Stimulated activated effector memory CD8-positive, alpha-beta T cell treated with anti-CD3 and anti-CD28 coated beads, Interleukin-12 subunit alpha, Interleukin-12 subunit beta, amount 100 ng/mL, for 72 hours (primary cell): ENCODE data around the gene FAM227B.
A peak's percentile ranks its signal among the peaks of the same experiment; 100 is the strongest.

Experiments
- ATAC-seq: fragments of 150-1000 bp; cut with Tn5 transposase; 2 replicates; pipeline ENCODE4 v1.10.0; 2021
- DNase-seq, 2 donors: peaks; one replicate each; pipeline ENCODE4 v3.0.0; 2021 to 2022; ENCODE audit warnings: low spot score in 2 of 2
- H3K27ac Mint-ChIP-seq: one replicate; pipeline ENCODE4 v1.8.0; 2022; ENCODE audit warnings: mild to moderate bottlenecking, mixed read lengths
- H3K36me3 Mint-ChIP-seq: one replicate; pipeline ENCODE4 v1.8.0; 2022; ENCODE audit warnings: mild to moderate bottlenecking, mixed read lengths
- H3K4me1 Mint-ChIP-seq: one replicate; pipeline ENCODE4 v1.8.0; 2022; ENCODE audit warnings: mixed read lengths
- H3K4me3 Mint-ChIP-seq: one replicate; pipeline ENCODE4 v1.8.0; 2022; ENCODE audit warnings: mild to moderate bottlenecking, mixed read lengths
- H3K9me3 Mint-ChIP-seq: one replicate; pipeline ENCODE4 v1.8.0; 2022; ENCODE audit warnings: mixed read lengths

The FAM227B gene

DNA sequence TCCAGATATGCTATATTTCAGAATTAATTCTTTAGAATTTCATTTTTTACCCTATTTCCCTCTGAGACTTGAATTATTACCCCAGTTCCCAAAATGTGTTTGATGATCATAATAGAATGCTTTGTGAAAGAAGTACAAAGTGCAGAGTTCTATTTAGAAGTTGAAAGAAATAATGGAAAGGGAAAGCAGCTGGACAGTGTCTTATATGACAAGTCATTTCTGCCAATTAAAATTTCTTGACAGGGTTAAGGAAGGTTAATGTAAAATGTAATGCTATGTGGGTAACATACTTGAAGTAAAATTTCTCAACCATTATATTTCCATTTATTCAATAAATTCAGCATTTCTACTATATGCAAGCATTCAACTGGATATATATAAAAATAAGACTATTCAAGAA, 164.5 kb downstream of the FAM227B start:
- ATAC-seq = no peak
- Mint-ChIP-seq H3K36me3 (no peaks in the 10 kb centered on the region), H3K4me1 (no peaks in the 10 kb centered on the region), H3K27ac (no peak overlapping the region), H3K4me3 (no peak overlapping the region), H3K9me3 (no peaks in the 10 kb centered on the region)
- no peak for DNase-seq

DNA sequence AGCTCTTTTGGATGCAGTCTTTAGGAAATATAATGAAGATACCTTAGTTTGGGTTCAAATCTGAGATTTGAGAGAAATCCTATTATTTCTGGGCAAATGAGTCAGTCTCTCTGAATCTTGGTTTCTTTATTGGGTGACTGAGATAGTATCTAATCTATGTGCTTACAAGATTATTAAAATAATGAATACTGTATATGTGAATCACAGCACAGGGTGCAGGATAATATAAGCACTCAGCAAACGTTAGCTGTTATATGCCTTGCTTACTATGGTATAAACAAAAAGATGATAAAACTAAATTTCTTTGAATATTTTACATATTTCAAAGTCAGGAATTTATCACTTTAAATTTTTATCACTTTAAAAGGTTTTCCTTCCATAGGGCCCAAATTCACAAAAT, 168.0 kb downstream of the FAM227B start:
- no peak overlapping the region for H3K27ac Mint-ChIP-seq
- ATAC-seq = no peak
- no peak for DNase-seq
- H3K9me3 Mint-ChIP-seq = no peaks in the 10 kb centered on the region
- no peaks in the 10 kb centered on the region for H3K4me1 Mint-ChIP-seq
- H3K4me3 Mint-ChIP-seq = no peak overlapping the region
- H3K36me3 Mint-ChIP-seq = no peaks in the 10 kb centered on the region

DNA sequence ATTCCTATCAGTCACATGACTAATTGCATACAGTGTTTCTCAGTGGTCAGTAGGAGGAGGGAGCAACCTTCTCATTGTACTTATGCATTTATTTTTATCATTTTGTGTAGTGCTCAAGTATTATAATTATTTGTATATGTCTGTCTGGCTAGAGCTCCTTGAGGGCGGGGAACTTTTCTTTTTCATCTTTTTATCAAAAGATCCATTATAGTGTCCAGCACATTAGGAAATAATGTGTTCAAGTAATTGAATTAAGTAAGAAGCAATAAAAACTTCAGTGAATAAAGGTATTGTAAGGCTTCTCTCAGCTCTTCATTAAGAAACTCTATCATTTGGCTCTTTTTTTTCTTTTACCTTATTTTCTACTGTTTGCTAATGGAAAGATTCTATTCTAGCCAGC, 178.8 kb downstream of the FAM227B start:
- Mint-ChIP-seq H3K4me3 (no peak overlapping the region), H3K9me3 (no peaks in the 10 kb centered on the region), H3K36me3 (no peaks in the 10 kb centered on the region), H3K4me1 (peaks cover 11% of the 10 kb centered on the region), H3K27ac (no peak overlapping the region)
- ATAC-seq (no peak), DNase-seq (no peak)

DNA sequence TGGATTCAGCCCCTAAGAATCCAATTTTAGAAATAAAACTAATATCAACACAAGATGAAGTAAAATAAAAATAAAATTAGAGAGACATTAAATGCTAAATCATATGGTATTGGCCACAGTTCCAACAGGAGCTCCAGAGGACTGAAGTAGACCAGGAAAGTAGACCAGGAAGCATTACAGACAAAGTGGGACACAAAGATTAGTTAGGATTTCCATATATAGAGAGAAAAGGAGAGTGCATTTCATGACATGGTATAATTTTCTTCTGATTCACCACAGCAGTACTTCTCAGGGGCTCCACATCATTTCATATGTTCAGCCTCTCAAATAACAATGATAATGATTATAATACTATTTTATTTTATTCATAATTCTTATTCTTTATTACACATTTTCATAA, 179.3 kb downstream of the FAM227B start:
- Mint-ChIP-seq H3K36me3 (no peaks in the 10 kb centered on the region), H3K27ac (no peak overlapping the region), H3K4me3 (no peak overlapping the region), H3K9me3 (no peaks in the 10 kb centered on the region), H3K4me1 (peaks cover 11% of the 10 kb centered on the region)
- DNase-seq (no peak), ATAC-seq (no peak)

DNA sequence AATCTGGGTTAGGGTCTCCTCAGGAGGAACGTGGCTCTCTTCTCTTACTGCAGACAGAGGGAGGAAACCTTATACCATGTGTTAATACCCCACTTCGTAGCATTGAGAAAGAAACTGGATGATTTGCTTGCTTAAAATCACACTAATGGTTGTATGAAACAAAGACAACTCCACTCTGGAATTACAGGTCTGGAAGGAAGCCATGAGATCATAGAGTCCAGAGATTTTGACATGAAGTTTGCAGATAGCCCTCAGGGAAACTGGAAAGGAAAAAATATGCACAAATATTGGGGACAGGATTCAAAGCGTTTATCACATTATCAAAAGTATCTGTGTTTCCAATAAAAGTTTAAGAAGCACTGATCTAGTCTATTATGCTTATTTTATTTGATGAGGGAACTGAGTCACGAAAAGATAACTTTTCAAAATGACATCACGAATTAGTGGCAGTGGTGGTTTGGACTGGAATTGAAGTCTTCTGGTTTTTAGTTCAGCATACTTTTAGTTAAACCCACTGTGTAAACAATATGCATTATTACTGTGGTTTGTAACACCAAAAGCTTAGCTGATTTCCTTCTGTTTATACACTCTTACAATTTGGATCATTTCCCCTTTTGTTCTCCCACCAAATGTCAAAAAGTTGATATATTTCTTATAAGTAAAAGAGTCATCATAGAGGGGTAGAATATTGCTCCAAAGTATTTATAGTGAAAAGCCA, 180.8 kb downstream of the FAM227B start:
- Mint-ChIP-seq H3K36me3 (no peaks in the 10 kb centered on the region), H3K4me3 (no peak overlapping the region), H3K9me3 (no peaks in the 10 kb centered on the region), H3K4me1 (peaks cover 11% of the 10 kb centered on the region), H3K27ac (no peak overlapping the region)
- DNase-seq (no peak), ATAC-seq (no peak)

DNA sequence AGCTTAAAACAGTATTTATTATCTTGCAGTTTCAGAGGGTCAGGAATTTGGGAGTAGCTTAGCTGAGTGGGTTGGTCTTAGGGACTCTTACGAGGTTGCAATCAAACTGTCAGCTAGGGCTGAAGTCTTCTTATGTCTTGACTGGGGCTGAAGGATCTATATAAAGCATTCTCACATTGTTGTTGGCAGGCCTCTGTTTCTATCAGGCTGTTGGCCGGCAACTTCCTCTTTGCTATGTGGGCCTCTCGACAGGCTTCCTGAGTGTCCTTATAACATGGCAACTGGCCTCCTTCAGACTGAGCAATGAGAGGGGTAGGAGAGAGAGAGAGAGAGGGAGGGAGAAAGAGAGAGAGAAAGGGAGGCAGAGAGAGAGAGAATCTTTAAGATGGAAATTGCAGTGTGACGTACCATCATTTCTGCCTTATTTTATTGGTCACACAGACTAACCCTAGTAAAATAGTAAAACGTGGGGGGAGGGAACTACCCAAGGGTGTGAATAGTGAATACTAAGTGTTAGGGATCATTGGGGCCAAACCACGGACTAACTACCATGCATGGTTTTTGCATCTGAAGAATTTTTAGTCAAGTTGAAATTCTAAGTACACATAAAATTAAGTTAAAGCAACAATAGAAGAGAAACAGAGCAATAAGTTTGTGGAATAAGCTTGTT, 181.5 kb downstream of the FAM227B start:
- Mint-ChIP-seq H3K4me3 (no peak overlapping the region), H3K27ac (no peak overlapping the region), H3K36me3 (no peaks in the 10 kb centered on the region), H3K4me1 (peaks cover 11% of the 10 kb centered on the region), H3K9me3 (no peaks in the 10 kb centered on the region)
- no peak for DNase-seq
- no peak for ATAC-seq

DNA sequence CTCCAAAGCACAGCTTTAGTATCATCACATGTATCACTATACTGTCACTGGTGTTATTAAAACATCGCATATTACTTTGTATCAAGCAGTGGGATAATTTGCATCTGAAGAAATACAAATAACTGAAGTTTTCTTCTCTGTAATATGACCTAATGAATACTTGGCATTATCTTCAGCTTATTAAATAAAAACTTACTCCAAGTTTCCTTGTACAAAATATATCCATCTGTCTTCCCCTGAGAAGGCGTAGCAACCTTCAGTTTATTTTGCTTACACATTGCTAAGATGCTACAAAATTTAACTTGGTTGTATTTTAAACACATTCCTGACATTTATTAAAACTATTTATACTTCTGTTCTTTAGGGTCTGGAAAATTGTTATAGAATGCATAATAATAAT, 183.9 kb downstream of the FAM227B start:
- no peak overlapping the region for H3K27ac Mint-ChIP-seq
- no peaks in the 10 kb centered on the region for H3K9me3 Mint-ChIP-seq
- ATAC-seq = no peak
- H3K4me1 Mint-ChIP-seq = peaks cover 11% of the 10 kb centered on the region
- H3K4me3 Mint-ChIP-seq = no peak overlapping the region
- no peaks in the 10 kb centered on the region for H3K36me3 Mint-ChIP-seq
- DNase-seq = no peak

DNA sequence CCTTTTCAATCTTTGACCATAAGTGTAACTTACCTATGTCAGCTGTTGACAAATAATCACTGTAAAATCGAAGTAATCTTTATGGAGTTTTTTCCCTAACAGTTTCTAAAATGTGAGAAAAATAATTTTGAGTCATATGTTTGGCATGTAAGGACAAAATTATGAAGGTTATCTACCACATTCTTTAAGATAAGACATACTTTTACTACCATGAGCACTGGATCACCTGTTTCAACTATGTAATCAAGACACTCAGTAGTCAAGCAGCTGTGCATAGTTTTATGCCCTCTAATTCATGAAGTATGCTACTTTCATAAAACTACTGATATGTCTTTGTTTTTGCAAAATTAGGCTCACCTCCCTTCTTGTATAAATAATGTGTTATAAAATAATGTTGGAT, 185.4 kb downstream of the FAM227B start:
- Mint-ChIP-seq H3K4me3 (no peak overlapping the region), H3K27ac (no peak overlapping the region), H3K36me3 (no peaks in the 10 kb centered on the region), H3K4me1 (peaks cover 11% of the 10 kb centered on the region), H3K9me3 (no peaks in the 10 kb centered on the region)
- DNase-seq (no peak), ATAC-seq (no peak)

DNA sequence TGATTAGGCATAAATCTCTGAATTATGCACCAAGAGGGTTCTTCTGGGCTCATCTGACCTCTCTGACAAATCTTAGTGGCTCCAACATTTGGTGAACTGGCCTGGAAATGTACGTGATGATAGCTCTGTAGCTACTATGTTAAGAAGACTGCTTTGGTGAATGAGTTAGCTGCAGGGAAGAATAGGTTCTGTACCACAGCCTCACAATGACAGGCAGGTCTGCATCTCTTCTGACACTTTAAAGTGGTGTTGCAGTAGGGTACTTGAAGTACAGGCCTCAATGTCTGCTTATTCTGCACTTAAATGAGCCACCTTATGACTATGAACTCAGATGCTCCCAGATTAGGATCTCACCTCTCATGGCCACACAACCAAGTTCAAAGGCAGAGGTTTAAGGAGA, 190.6 kb downstream of the FAM227B start:
- Mint-ChIP-seq H3K9me3 (no peaks in the 10 kb centered on the region), H3K4me3 (no peak overlapping the region), H3K27ac (no peak overlapping the region), H3K36me3 (no peaks in the 10 kb centered on the region), H3K4me1 (no peaks in the 10 kb centered on the region)
- ATAC-seq (no peak), DNase-seq (no peak)

DNA sequence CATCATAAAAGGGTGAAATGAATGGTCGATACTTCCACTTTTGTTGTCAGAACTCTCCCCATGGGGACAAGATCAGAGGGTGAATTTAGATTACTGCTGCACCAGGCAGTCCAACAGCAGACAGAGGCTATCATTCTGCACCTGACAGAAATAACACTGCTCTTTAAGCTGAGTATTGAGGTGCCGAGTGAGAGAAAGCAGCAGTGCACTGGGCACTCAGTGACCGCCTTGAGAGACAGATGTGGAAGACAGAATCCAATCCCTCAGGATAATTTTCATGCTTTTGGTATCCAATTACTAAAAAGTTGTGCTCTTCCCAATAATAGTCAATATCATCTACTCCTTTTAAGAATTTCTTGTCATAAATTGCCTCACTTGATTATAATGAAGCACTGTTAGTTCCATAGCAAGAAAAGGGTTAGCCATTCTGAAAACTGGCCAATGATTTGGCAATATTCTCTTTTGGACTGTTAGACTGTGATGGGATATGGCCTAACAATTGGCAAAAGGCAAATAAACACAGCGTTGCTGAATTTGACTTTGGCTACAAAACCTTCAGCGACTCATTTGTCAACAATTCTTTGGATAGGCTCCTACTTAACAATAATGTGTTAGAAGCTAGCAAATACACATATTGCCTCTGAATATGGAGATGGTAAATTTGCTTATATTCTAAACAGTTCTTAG, 192.1 kb downstream of the FAM227B start:
- DNase-seq (no peak), ATAC-seq (no peak)
- Mint-ChIP-seq H3K4me1 (no peaks in the 10 kb centered on the region), H3K4me3 (no peak overlapping the region), H3K36me3 (no peaks in the 10 kb centered on the region), H3K27ac (no peak overlapping the region), H3K9me3 (no peaks in the 10 kb centered on the region)

DNA sequence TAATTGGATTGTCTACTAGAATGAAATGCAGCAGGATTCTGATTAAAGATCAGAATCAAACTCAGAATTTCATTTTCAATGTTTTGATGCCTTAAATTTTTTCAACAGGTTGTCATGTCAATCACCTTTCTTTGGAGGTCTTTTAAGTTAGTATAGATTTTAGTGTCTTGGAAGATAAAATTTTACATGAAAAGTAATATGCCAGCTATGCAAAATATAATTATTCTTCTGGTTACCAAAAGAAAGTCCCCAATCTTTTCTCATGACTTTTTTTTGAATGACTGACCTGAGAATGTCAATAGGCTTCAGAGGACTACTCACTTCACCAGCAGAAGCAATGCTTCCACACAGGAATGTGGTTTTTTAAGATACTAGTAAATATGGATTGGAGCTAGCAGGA, 193.2 kb downstream of the FAM227B start:
- DNase-seq = no peak
- H3K9me3 Mint-ChIP-seq = no peaks in the 10 kb centered on the region
- no peak overlapping the region for H3K27ac Mint-ChIP-seq
- no peaks in the 10 kb centered on the region for H3K36me3 Mint-ChIP-seq
- ATAC-seq = no peak
- no peak overlapping the region for H3K4me3 Mint-ChIP-seq
- H3K4me1 Mint-ChIP-seq = no peaks in the 10 kb centered on the region

DNA sequence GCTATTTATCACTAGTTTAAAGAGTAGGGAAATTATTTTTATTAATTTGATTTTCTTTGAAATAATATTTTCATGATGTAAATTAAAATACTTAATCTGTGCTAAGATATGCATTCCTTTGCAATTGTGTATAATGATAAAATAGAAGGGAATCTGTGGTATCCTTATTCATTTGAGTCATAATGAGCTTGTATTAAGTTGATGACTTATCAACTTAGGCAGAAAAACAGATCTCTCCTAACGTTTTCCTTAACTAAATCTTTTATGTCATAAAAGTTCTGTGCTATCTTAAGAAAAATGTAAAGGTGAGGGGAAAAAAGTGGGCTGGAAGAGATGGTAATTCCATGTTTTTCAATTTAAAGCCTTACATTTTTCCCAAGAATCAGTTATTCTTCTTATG, 195.7 kb downstream of the FAM227B start:
- Mint-ChIP-seq H3K36me3 (no peaks in the 10 kb centered on the region), H3K4me1 (no peaks in the 10 kb centered on the region), H3K4me3 (no peak overlapping the region), H3K27ac (no peak overlapping the region), H3K9me3 (no peaks in the 10 kb centered on the region)
- ATAC-seq (no peak), DNase-seq (no peak)

DNA sequence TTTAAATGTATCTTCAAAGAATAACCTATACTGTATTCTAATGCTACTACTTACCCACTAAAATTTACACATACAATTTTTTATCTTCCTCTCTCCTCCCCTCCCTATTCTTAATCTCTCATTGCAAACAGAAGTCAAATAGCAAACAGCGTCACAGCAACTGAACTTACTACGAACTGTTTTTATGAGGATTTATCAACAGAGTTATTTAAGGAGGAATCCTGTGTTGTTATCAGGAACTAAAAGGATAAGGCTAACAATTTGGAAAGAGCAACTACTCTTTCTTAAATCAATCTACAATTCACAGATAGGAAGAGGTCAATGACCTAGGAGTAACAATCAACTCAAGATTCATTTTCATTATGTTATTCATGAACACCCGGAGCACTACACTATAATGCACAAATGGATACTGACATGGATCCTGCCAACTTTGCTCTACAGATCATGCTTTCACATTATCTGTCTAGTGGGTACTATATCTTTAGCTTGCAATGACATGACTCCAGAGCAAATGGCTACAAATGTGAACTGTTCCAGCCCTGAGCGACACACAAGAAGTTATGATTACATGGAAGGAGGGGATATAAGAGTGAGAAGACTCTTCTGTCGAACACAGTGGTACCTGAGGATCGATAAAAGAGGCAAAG, 196.6 kb downstream of the FAM227B start:
- Mint-ChIP-seq H3K9me3 (no peaks in the 10 kb centered on the region), H3K27ac (no peak overlapping the region), H3K36me3 (no peaks in the 10 kb centered on the region), H3K4me3 (no peak overlapping the region), H3K4me1 (no peaks in the 10 kb centered on the region)
- DNase-seq (no peak), ATAC-seq (no peak)

DNA sequence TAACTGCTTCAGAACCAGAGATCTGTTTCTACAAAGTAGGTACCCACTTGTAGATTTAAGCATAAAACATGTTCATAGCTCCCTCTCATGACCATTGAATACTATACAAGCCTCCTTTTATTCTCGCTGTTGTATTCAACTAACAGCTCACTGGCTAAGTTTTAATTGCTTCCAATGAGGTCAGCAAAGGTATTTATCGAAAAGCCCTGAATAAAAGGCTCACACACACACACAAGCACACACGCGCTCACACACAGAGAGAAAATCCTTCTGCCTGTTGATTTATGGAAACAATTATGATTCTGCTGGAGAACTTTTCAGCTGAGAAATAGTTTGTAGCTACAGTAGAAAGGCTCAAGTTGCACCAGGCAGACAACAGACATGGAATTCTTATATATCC, 197.6 kb downstream of the FAM227B start, which contains the start of gene FGF7:
Gene FGF7 (plus strand): TSS at position 222 of the 400 bp plus-strand sequence. CDS start 1,056 bp downstream, outside the sequence.
- H3K4me3 Mint-ChIP-seq = no peak within 1 kb of the TSS
- DNase-seq = no peak

DNA sequence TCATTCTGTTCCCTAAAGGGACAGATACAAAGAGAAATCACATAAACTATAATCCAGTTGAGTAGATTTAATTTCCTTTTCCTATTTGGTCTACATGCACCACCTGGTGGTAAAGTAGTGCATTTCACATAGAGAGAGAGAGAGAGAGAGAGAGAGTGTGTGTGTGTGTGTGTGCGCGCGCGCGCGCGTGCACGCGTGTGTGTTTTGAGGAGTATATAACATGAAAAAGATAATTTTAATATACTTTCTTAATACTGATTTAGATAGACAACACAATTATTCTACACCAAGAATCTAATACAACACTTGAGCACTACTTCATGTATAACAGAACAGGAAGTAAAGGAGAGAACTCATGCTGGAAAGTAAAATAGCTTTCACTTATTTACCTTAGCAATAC, 198.6 kb downstream of the FAM227B start:
- DNase-seq = peak; percentile 4 to 58
- Mint-ChIP-seq H3K9me3 (no peaks in the 10 kb centered on the region), H3K4me1 (no peaks in the 10 kb centered on the region), H3K36me3 (no peaks in the 10 kb centered on the region), H3K27ac (peak overlapping the region; percentile 38), H3K4me3 (no peak overlapping the region)
- ATAC-seq = peak; percentile 45

More for the DNA sequence above, 197.6 kb downstream of the FAM227B start, which contains the start of gene FGF7:
- no peaks in the 10 kb centered on the region for H3K36me3 Mint-ChIP-seq
- H3K27ac Mint-ChIP-seq = peak within 1 kb of the TSS; percentile 38
- ATAC-seq = no peak
- no peaks in the 10 kb centered on the region for H3K4me1 Mint-ChIP-seq
- H3K9me3 Mint-ChIP-seq = no peaks in the 10 kb centered on the region
